IgD-negative memory B cell (primary cell): Measurements from ENCODE around the gene EDIL3. TPM values are rescaled to one million over a fixed set of nuclear protein-coding genes. Genes with fewer than 3 reads are reported as not detected.
A peak's percentile ranks its signal among the peaks of the same experiment; 100 is the strongest.
"Not testable (repeated sequence)": the region's sequence is repeated elsewhere in the genome, so short reads cannot be mapped to it uniquely, and the experiment has no call there.

Experiments used
- H3K27ac Mint-ChIP-seq, 3 donors: one replicate each; pipeline ENCODE4 v1.8.0; 2020 to 2022; ENCODE audit warnings: mild to moderate bottlenecking in 3 of 3, mixed read lengths in 3 of 3, moderate library complexity in 1 of 3
- H3K27me3 Mint-ChIP-seq: one replicate; pipeline ENCODE4 v1.8.0; 2021; ENCODE audit warnings: mixed read lengths
- H3K36me3 Mint-ChIP-seq: one replicate; pipeline ENCODE4 v1.8.0; 2020; ENCODE audit warnings: mild to moderate bottlenecking, mixed read lengths
- H3K4me1 Mint-ChIP-seq, 3 donors: one replicate each; pipeline ENCODE4 v1.8.0; 2020 to 2022; ENCODE audit warnings: mixed read lengths in 3 of 3, mild to moderate bottlenecking in 1 of 3
- H3K4me3 Mint-ChIP-seq, 4 donors: one replicate each; pipeline ENCODE4 v1.8.0; 2020 to 2022; ENCODE audit warnings: mild to moderate bottlenecking in 4 of 4, mixed read lengths in 4 of 4, moderate library complexity in 3 of 4
- H3K9me3 Mint-ChIP-seq, 3 donors: one replicate each; pipeline ENCODE4 v1.8.0; 2020 to 2021; ENCODE audit warnings: mixed read lengths in 3 of 3, mild to moderate bottlenecking in 1 of 3
- polyA plus RNA-seq: library from polyadenylated mRNA; unstranded; fragments of 300-500 nt; fragmentation: Illumina TruSeq; gene quantifications from one replicate; pipeline ENCODE4 v1.2.3, GENCODE V29; 2021

EDIL3 gene
- polyA plus RNA-seq, 1 donor from 2014 or later: not detected

DNA sequence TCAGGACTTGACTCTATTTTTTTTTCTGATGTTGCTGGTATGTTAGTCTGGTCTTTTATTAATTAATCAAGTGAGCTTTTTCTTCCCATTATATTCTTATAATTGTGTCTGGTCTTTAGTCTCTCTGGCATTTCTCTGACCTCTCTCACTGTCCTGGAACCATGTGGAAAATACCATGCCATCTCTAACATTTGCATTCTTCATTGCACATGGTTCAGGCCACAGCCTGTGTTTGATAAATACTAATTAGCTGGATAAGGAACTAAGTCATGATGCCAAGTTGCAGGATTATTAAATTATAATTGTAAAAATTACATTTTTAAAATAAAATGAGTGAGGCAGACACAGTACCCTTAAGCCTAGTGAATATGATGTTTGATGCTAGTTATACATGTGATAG lies 155.6 kb downstream of the EDIL3 start:
- peaks cover 0 to 2% (median 0%) of the 10 kb centered on the region in 3 donors for H3K9me3 Mint-ChIP-seq
- no peak overlapping the region for H3K27ac Mint-ChIP-seq
- H3K36me3 Mint-ChIP-seq: no peaks in the 10 kb centered on the region
- no peaks in the 10 kb centered on the region for H3K4me1 Mint-ChIP-seq
- no peaks in the 10 kb centered on the region for H3K27me3 Mint-ChIP-seq
- no peak overlapping the region for H3K4me3 Mint-ChIP-seq

DNA sequence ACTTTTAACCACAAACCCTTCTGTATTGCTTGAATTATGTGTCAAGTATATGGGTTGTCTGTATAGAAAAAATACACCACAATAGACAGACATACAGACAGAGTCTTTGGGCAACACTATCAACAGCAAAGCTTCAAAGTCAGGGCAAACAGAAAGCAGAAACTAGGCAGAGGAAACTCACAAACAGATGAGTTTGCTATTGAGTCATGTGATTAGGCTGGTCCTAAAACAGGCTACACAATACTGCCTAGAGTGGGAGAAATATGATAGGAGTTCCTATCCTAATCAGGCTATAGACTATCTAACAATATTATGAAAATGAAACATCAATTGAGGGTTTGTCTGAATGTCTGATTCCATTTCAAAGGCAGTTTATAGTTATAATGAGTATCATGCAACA lies 156.4 kb downstream of the EDIL3 start:
- no peaks in the 10 kb centered on the region for H3K36me3 Mint-ChIP-seq
- H3K27me3 Mint-ChIP-seq: no peaks in the 10 kb centered on the region
- H3K4me3 Mint-ChIP-seq: no peak overlapping the region
- H3K27ac Mint-ChIP-seq: no peak overlapping the region
- peaks cover 0 to 2% (median 0%) of the 10 kb centered on the region in 3 donors for H3K9me3 Mint-ChIP-seq
- H3K4me1 Mint-ChIP-seq: no peaks in the 10 kb centered on the region

DNA sequence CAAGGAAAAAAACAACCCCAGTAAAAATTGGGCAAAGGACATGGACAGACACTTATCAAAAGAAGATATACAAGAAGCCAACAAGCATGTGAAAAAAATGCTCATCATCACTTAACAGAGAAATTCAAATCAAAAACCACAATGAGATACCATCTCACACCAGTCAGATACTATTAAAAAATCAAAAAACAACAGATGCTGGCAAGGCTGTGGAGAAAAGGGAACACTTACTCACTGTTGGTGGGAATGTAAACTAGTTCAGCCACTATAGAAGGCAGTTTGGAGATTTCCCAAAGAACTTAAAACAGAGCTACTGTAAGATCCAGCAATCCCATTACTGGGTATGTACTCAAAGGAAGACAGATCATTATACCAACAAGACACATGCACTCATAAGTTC lies 157.4 kb downstream of the EDIL3 start:
- Mint-ChIP-seq H3K27ac (no peak overlapping the region), H3K4me1 (no peaks in the 10 kb centered on the region), H3K4me3 (no peak overlapping the region), H3K36me3 (no peaks in the 10 kb centered on the region), H3K27me3 (no peaks in the 10 kb centered on the region), H3K9me3 (peaks cover 0 to 2% (median 0%) of the 10 kb centered on the region in 3 donors)

DNA sequence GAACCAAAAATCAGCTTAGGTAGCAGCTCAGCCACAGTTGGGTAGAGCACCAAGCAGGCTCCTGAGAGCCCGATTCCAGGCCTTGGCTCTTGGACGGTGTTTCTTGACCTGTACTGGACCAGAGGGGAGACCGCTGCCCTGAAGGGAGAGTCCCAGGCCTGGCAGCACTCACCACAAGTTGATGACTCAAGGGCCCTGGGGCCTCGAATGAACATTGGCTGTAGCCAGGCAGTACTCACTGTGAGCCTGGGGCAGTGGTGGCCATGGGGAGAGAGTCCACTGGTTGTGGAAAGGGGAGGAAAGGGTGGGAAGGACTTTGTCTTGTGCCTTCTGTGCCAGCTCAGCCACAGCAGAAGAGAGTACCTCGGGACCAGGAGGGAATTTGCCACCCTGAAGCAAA lies 166.1 kb downstream of the EDIL3 start:
- H3K4me3 Mint-ChIP-seq: no peak overlapping the region
- no peaks in the 10 kb centered on the region for H3K4me1 Mint-ChIP-seq
- H3K27ac Mint-ChIP-seq: no peak overlapping the region
- H3K36me3 Mint-ChIP-seq: no peaks in the 10 kb centered on the region
- H3K9me3 Mint-ChIP-seq: peaks cover 0 to 5% (median 0%) of the 10 kb centered on the region in 3 donors
- H3K27me3 Mint-ChIP-seq: no peaks in the 10 kb centered on the region

DNA sequence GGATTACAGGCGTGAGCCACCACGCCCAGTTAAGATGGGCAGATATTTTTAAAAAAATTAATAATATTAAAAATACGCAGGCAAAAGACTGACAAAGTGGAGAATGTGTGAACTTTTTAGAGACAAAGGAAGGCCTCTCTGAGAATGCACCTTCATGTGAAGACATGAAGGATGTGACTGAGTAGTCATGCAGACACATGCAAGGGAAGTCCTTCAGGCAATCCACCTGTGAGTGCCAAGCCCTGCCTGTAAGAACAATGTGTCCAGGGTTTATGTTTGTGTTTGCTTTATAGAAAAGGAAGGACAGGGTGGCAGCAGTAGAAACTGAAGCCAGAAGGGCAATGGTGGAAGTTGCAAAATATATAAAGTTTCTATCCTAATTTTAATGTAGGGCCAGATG lies 169.2 kb downstream of the EDIL3 start:
- Mint-ChIP-seq H3K4me1 (no peaks in the 10 kb centered on the region), H3K36me3 (no peaks in the 10 kb centered on the region), H3K27ac (no peak overlapping the region), H3K9me3 (peaks cover 0 to 5% (median 0%) of the 10 kb centered on the region in 3 donors), H3K4me3 (no peak overlapping the region), H3K27me3 (no peaks in the 10 kb centered on the region)

DNA sequence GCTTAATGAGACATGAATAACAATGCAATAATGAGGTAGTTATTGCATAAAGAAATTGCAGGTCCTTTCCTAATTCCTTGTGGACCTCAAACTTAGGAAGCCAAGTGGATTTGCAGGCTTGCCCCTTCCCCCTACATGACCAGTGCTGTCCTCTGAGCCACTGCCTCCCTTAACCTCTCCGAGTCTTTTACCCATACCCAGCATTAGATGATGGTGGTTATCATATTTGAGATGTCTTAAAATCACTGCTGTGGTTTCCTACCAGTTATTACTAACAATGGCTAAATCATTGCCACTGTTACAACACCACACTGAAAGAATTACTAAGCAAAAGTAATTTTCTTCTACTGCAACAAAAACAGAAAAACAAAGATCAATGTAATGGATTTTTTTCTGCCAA lies 170.8 kb downstream of the EDIL3 start:
- no peaks in the 10 kb centered on the region for H3K27me3 Mint-ChIP-seq
- no peaks in the 10 kb centered on the region for H3K4me1 Mint-ChIP-seq
- H3K9me3 Mint-ChIP-seq: no peaks in the 10 kb centered on the region
- H3K27ac Mint-ChIP-seq: no peak overlapping the region
- no peaks in the 10 kb centered on the region for H3K36me3 Mint-ChIP-seq
- no peak overlapping the region for H3K4me3 Mint-ChIP-seq

DNA sequence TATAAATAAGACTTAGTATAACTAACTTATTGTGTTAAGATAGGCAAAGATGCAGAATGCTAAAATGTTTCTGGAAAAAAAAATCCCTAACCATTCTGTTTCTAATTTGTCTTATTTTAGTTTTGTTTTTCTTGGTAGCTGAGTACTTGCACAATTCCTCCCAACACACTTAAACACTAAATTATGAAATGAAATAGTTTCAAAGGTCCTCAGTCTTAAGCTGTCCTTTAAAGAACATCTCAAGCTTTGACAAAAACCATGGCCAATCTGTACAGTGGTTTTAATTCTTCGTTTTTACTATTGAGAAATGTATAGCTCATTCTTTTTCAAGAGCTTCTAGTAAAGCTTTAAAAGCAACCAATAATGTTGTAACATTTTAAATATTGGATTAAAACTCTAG lies 171.5 kb downstream of the EDIL3 start:
- Mint-ChIP-seq H3K9me3 (no peaks in the 10 kb centered on the region), H3K27me3 (no peaks in the 10 kb centered on the region), H3K4me3 (no peak overlapping the region), H3K36me3 (no peaks in the 10 kb centered on the region), H3K4me1 (no peaks in the 10 kb centered on the region), H3K27ac (no peak overlapping the region)

DNA sequence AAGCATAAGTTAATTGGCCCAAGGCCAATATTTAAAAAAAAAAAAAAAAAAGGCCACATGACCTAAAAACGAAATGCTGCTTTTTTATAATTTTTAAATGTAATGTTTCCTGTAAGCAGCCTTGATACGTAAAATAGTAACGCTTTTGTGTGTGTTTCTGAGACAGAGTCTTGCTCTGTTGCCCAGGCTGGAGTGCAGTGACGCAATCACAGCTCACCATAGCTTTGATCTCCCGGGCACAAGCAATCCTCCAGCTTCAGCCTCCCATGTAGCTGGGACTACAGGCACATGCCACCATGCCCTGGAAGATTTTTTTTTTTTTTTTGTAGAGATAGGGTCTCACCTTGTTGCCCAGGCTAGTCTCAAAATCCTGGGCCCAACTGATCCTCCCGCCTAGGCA lies 179.9 kb downstream of the EDIL3 start:
- Mint-ChIP-seq H3K4me1 (no peaks in the 10 kb centered on the region), H3K4me3 (no peak overlapping the region), H3K27me3 (no peaks in the 10 kb centered on the region), H3K36me3 (no peaks in the 10 kb centered on the region), H3K27ac (no peak overlapping the region), H3K9me3 (peaks cover 0 to 2% (median 0%) of the 10 kb centered on the region in 3 donors)

DNA sequence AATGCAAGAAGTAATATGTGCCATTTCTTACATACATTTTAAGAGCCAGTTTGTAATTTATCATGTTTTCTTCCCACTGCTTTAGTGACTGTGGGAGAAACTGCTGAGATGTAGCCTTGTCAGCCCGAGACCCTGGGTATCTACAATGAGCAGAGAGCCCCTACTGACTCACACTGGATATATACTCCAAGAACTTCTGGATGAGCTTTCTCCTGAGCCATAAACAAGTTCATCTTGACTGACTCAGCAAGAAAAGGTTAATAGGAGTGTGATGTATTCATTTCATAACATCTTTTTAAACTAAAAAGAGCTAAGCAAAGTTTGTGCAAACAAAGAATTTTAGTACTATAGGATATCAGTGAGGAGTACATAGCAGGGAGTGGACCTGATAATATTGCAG lies 182.5 kb downstream of the EDIL3 start:
- no peak overlapping the region for H3K4me3 Mint-ChIP-seq
- no peak overlapping the region for H3K27ac Mint-ChIP-seq
- no peaks in the 10 kb centered on the region for H3K27me3 Mint-ChIP-seq
- H3K9me3 Mint-ChIP-seq: peaks cover 0 to 2% (median 2%) of the 10 kb centered on the region in 3 donors
- H3K4me1 Mint-ChIP-seq: no peaks in the 10 kb centered on the region
- no peaks in the 10 kb centered on the region for H3K36me3 Mint-ChIP-seq

DNA sequence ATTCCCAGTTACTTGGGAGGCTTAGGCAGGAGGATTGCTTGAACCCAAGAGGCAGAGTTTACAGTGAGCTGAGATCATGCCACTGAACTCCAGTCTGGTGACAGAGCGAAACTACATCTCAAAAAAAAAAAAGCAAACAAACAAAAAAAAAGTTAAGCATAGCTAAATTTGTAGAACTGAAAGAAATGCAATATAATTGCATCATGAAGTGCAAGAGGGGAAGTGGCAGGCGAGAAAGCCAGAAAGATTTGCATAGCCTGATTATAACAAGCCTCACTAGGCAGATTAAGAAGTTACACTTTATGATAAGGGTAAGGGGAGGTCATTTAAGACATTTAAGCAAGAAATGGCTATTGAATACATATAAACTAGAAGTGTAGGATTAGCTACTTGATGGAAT lies 187.1 kb downstream of the EDIL3 start:
- H3K4me1 Mint-ChIP-seq: no peaks in the 10 kb centered on the region
- H3K27me3 Mint-ChIP-seq: no peaks in the 10 kb centered on the region
- peaks cover 0 to 2% (median 2%) of the 10 kb centered on the region in 3 donors for H3K9me3 Mint-ChIP-seq
- H3K36me3 Mint-ChIP-seq: no peaks in the 10 kb centered on the region
- no peak overlapping the region for H3K4me3 Mint-ChIP-seq
- H3K27ac Mint-ChIP-seq: no peak overlapping the region

DNA sequence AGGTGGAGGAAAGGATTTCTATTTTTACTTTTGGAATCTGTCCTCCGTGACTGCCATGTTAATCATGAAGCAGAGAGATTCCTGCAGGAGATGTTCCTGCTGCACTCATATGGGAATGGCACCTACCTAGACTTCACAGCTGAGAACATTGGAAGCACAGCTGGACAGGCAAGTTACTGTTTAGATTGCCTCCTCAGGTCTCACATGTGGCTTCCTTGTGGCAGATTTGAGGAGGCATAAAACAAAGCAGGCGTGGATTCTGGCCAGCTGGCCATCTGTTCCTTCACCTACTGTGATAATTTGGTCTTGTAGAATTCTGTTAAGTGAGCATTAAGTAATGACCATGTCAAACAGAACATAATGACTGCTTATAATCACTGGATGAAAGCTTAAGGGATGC lies 193.4 kb downstream of the EDIL3 start:
- no peaks in the 10 kb centered on the region for H3K27me3 Mint-ChIP-seq
- H3K4me1 Mint-ChIP-seq: no peaks in the 10 kb centered on the region
- no peak overlapping the region for H3K4me3 Mint-ChIP-seq
- no peaks in the 10 kb centered on the region for H3K36me3 Mint-ChIP-seq
- no peak overlapping the region for H3K27ac Mint-ChIP-seq
- no peaks in the 10 kb centered on the region for H3K9me3 Mint-ChIP-seq

DNA sequence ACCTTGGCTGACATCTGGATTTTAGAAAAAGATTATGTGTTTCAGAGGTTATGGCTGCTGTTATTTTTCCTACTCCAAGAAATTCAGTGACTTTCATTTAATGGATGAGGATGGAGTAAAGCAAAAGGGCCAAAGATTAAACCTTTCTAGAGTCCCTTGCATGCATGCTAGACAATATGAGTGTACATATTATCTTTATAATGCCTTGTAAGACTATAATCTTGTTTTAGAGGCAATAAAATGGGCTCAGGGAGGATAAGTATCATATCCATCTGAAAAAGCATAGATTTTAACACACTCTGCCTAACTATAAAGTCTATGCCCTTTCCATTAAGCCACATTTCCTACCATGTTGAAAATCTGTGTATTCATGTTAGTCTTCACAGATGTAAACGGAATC lies 199.8 kb downstream of the EDIL3 start:
- no peaks in the 10 kb centered on the region for H3K36me3 Mint-ChIP-seq
- H3K27ac Mint-ChIP-seq: no peak overlapping the region
- no peaks in the 10 kb centered on the region for H3K9me3 Mint-ChIP-seq
- no peaks in the 10 kb centered on the region for H3K27me3 Mint-ChIP-seq
- no peaks in the 10 kb centered on the region for H3K4me1 Mint-ChIP-seq
- no peak overlapping the region for H3K4me3 Mint-ChIP-seq

DNA sequence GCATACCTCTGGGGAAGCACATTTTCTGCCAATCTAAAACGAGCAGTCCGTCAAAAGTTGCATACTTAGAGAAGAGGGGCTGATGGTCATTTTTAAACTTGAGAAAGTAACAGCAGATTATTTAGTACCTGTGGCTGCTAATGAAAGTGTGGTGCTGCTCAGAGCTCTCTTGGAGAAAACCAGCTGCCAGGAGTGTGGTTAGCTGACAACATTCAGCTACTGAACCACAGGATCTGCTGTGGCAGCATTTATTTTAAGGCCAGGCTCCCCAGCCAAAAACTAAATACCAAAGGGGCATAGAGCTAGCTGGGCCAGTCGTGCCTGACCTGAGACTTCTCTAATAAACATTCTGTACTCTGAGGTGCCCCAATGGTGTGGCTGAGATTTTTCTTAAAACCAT lies 203.6 kb downstream of the EDIL3 start:
- Mint-ChIP-seq H3K27me3 (no peaks in the 10 kb centered on the region), H3K4me3 (no peak overlapping the region), H3K27ac (no peak overlapping the region)

DNA sequence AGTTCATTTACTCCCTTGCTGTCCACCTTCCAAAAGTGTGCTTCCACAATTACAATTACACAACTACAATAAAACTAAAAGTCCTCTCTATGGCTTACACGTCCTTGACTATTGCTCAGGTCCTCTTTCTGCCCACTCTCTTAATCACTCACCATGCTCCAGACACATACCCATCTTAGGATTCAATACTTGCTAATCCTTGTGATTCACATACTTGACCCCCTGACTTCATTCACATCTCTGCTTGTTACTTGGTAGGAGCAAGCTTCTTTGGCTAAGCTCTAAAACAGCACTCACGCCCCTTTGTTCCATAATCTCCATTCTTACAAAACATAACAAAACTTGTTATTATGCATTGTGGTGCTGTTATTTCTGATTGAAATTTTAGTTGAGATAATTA lies 215.8 kb downstream of the EDIL3 start:
- Mint-ChIP-seq H3K4me1 (no peaks in the 10 kb centered on the region), H3K36me3 (no peaks in the 10 kb centered on the region), H3K9me3 (no peaks in the 10 kb centered on the region), H3K4me3 (no peak overlapping the region), H3K27me3 (no peaks in the 10 kb centered on the region), H3K27ac (no peak overlapping the region)

More for the DNA sequence above, 203.6 kb downstream of the EDIL3 start:
- Mint-ChIP-seq H3K9me3 (peaks cover 0 to 3% (median 0%) of the 10 kb centered on the region in 3 donors), H3K36me3 (no peaks in the 10 kb centered on the region), H3K4me1 (no peaks in the 10 kb centered on the region)

DNA sequence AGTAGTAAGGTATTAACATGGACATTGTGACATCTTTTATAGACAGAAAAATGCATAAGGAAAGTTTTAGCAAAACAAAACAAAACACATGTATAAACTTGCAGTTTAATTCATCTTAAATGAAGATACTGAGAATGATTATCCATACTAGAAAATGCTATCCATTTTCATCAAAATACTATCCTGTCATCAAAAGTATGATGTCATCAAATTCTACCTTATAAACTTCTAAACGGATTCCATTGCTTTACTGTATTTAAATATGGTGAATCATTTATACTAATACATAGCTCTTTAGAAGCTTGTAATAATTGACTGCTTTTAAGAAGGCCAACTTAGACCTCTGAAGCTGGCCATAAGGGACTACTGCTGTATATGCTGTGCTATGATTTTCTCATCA lies 221.0 kb downstream of the EDIL3 start:
- H3K27ac Mint-ChIP-seq: no peak overlapping the region
- no peak overlapping the region for H3K4me3 Mint-ChIP-seq
- H3K36me3 Mint-ChIP-seq: no peaks in the 10 kb centered on the region
- peaks cover 0 to 3% (median 0%) of the 10 kb centered on the region in 3 donors for H3K9me3 Mint-ChIP-seq
- H3K27me3 Mint-ChIP-seq: no peaks in the 10 kb centered on the region
- no peaks in the 10 kb centered on the region for H3K4me1 Mint-ChIP-seq

DNA sequence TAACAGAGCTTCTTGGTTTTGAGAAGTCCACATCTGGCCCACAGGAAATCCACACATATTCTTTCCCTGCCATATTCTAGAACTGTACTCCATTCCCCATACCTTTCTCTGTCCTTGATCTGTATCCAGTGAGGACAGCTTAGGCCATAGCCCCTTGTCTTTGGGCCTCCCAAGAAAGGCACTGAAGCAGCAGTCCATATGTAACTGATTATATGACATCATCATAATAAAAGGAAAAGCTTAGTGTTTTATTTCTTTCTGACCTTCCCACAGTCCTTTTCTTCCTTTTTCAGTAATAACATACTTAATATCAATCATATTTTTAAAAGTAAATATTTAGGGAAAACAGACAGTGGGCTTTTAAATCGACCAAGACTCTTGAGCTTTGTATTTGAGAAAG lies 222.0 kb downstream of the EDIL3 start:
- Mint-ChIP-seq H3K9me3 (peaks cover 0 to 3% (median 0%) of the 10 kb centered on the region in 3 donors), H3K27me3 (no peaks in the 10 kb centered on the region), H3K4me3 (no peak overlapping the region), H3K4me1 (no peaks in the 10 kb centered on the region), H3K27ac (no peak overlapping the region), H3K36me3 (no peaks in the 10 kb centered on the region)

DNA sequence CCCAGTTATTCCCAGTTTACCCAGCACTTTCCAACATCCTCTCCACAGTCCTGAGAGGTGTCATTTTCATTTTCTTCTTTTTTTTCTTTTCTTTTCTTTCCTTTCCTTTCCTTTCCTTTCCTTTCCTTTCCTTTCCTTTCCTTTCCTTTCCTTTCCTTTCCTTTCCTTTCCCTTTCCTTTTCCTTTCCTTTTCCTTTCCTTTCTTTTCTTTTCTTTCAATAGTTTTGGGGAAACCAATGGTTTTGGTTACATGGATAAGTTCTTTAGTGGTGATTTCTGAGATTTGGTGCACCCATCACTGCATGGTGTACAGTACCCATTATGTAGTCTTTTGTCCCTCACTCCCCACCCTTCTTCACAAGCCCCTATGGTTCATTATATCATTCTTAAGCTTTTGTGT lies 224.0 kb downstream of the EDIL3 start:
- H3K36me3 Mint-ChIP-seq, H3K27ac Mint-ChIP-seq, H3K9me3 Mint-ChIP-seq, H3K4me1 Mint-ChIP-seq, H3K27me3 Mint-ChIP-seq: not testable (repeated sequence)
- peak overlapping the region in 1 of 4 donors; percentile 39 for H3K4me3 Mint-ChIP-seq
